Activated CD4-positive, alpha-beta T cell treated with anti-CD3 and anti-CD28 coated beads, Interleukin-2, amount 10 ng/mL, durations not matched to agents 24 days and 14 days (primary cell): ENCODE results near the gene C1QC. TPM values are rescaled to one million over a fixed set of nuclear protein-coding genes. Genes with fewer than 3 reads are reported as not detected.

Experiments used
- DNase-seq: peaks from one replicate; pipeline ENCODE4 v3.0.0; 2022
- H3K27ac Mint-ChIP-seq: one replicate; pipeline ENCODE4 v1.8.0; 2022; ENCODE audit warnings: mild to moderate bottlenecking, mixed read lengths
- H3K27me3 Mint-ChIP-seq: one replicate; pipeline ENCODE4 v1.8.0; 2022; ENCODE audit warnings: mixed read lengths
- H3K36me3 Mint-ChIP-seq: one replicate; pipeline ENCODE4 v1.8.0; 2022; ENCODE audit warnings: low read depth, mild to moderate bottlenecking, mixed read lengths
- H3K4me1 Mint-ChIP-seq: one replicate; pipeline ENCODE4 v1.8.0; 2021; ENCODE audit warnings: mixed read lengths
- H3K4me3 Mint-ChIP-seq: one replicate; pipeline ENCODE4 v1.8.0; 2022; ENCODE audit warnings: mild to moderate bottlenecking, moderate library complexity, mixed read lengths
- H3K9me3 Mint-ChIP-seq: one replicate; pipeline ENCODE4 v1.8.0; 2021; ENCODE audit warnings: mixed read lengths
- intact Hi-C: fragments of 100-400 bp; cut with micrococcal nuclease; formaldehyde crosslinking; loops from one replicate; pipeline ENCODE4 v1.15.1; 2023
- total RNA-seq: library from RNA; stranded (reverse); gene quantifications from 2 replicates; pipeline ENCODE4 v1.2.3, GENCODE V29; 2022

C1QC gene
- total RNA-seq, 1 donor from 2014 or later: not detected

- peak; percentile 81 for DNase-seq
- Mint-ChIP-seq H3K4me1 (no peaks in the 10 kb centered on the region), H3K36me3 (no peaks in the 10 kb centered on the region), H3K27ac (no peak overlapping the region), H3K9me3 (no peaks in the 10 kb centered on the region), H3K4me3 (no peak overlapping the region), H3K27me3 (peaks cover 8% of the 10 kb centered on the region)
- intact Hi-C loops: no loop called here
Observed at GRCh38 chr1:22611530-22611947, 31.9 kb upstream of the C1QC start.

- H3K4me3 Mint-ChIP-seq: no peak overlapping the region
- no peak overlapping the region for H3K27ac Mint-ChIP-seq
- peaks cover 7% of the 10 kb centered on the region for H3K27me3 Mint-ChIP-seq
- intact Hi-C loops: no loop called here
- H3K9me3 Mint-ChIP-seq: no peaks in the 10 kb centered on the region
- DNase-seq: no peak
- H3K36me3 Mint-ChIP-seq: no peaks in the 10 kb centered on the region
- H3K4me1 Mint-ChIP-seq: no peaks in the 10 kb centered on the region
Observed at GRCh38 chr1:22612671-22613571, 30.5 kb upstream of the C1QC start.

- Mint-ChIP-seq H3K36me3 (no peaks in the 10 kb centered on the region), H3K9me3 (no peaks in the 10 kb centered on the region), H3K4me3 (no peak overlapping the region), H3K4me1 (no peaks in the 10 kb centered on the region), H3K27me3 (peaks cover 3% of the 10 kb centered on the region), H3K27ac (no peak overlapping the region)
- intact Hi-C loops: no loop called here
- no peak for DNase-seq
Observed at GRCh38 chr1:22613572-22613918, 29.9 kb upstream of the C1QC start.

GRCh38 chr1:22613951-22614350, 29.5 kb upstream of the C1QC start:
- intact Hi-C loops: no loop called here
- Mint-ChIP-seq H3K27ac (no peak overlapping the region), H3K4me1 (no peaks in the 10 kb centered on the region), H3K4me3 (no peak overlapping the region), H3K9me3 (no peaks in the 10 kb centered on the region), H3K36me3 (no peaks in the 10 kb centered on the region), H3K27me3 (peaks cover 1% of the 10 kb centered on the region)
- no peak for DNase-seq

GRCh38 chr1:22615886-22616285, 27.5 kb upstream of the C1QC start:
- peaks cover under 1% of the 10 kb centered on the region for H3K27me3 Mint-ChIP-seq
- DNase-seq: no peak
- no peak overlapping the region for H3K4me3 Mint-ChIP-seq
- intact Hi-C loops: no loop called here
- no peak overlapping the region for H3K27ac Mint-ChIP-seq
- H3K4me1 Mint-ChIP-seq: no peaks in the 10 kb centered on the region
- H3K9me3 Mint-ChIP-seq: no peaks in the 10 kb centered on the region
- H3K36me3 Mint-ChIP-seq: no peaks in the 10 kb centered on the region

DNA sequence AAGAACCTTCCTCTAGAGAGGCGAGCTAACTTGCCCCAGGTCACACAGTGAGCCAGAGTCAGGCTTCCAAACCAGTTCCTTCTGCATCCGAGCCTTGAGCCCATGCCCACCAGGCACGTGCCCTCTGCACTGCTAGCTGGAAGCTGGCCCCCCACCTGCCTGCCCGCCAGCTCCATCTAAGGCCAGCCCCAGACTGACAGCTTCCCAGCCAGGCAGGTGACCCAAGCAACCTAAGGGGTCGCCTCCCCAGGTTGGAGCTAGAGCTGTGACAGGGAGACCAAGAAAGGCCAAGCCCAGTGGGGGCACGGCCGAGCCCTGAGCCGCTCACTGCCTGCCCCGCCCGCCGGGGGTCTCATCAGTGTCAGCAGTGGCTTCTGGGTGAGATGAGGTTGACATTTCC, 26.9 kb upstream of the C1QC start:
- intact Hi-C loops: no loop called here
- DNase-seq: no peak
- no peaks in the 10 kb centered on the region for H3K9me3 Mint-ChIP-seq
- H3K27ac Mint-ChIP-seq: no peak overlapping the region
- no peaks in the 10 kb centered on the region for H3K36me3 Mint-ChIP-seq
- H3K4me3 Mint-ChIP-seq: no peak overlapping the region
- H3K27me3 Mint-ChIP-seq: no peaks in the 10 kb centered on the region
- no peaks in the 10 kb centered on the region for H3K4me1 Mint-ChIP-seq

- Mint-ChIP-seq H3K4me3 (no peak overlapping the region), H3K4me1 (no peaks in the 10 kb centered on the region), H3K27me3 (no peaks in the 10 kb centered on the region), H3K9me3 (no peaks in the 10 kb centered on the region), H3K27ac (no peak overlapping the region), H3K36me3 (no peaks in the 10 kb centered on the region)
- intact Hi-C loops: no loop called here
- no peak for DNase-seq
Observed at GRCh38 chr1:22618056-22618455, 25.4 kb upstream of the C1QC start.

DNA sequence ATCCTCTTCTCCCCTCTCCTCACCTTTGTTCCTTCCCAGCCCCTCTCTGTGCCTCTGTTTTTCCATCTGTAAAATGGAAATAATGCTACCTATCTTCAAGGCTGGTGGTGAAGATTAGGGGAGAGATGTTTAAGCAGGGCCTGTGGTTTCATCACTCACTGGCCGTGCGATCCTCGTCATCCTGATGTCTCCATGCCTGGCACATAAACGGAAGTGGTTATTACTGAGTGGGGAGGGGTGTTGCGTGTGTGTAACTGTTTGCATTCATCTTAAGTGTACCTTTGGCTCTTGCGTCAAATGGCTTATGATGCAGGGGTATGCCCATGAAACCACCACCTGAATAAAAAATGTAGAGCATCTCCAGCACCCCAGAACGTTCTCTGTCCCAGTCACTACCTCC, 24.2 kb upstream of the C1QC start:
- Mint-ChIP-seq H3K27me3 (no peaks in the 10 kb centered on the region), H3K4me1 (no peaks in the 10 kb centered on the region), H3K4me3 (no peak overlapping the region), H3K36me3 (no peaks in the 10 kb centered on the region), H3K27ac (no peak overlapping the region), H3K9me3 (no peaks in the 10 kb centered on the region)
- DNase-seq: no peak
- intact Hi-C loops: no loop called here

- no peaks in the 10 kb centered on the region for H3K36me3 Mint-ChIP-seq
- no peak overlapping the region for H3K27ac Mint-ChIP-seq
- H3K9me3 Mint-ChIP-seq: no peaks in the 10 kb centered on the region
- H3K27me3 Mint-ChIP-seq: no peaks in the 10 kb centered on the region
- intact Hi-C loops: no loop called here
- DNase-seq: no peak
- no peak overlapping the region for H3K4me3 Mint-ChIP-seq
- no peaks in the 10 kb centered on the region for H3K4me1 Mint-ChIP-seq
Observed at GRCh38 chr1:22619798-22620197, 23.6 kb upstream of the C1QC start.

GRCh38 chr1:22621761-22622160, 21.7 kb upstream of the C1QC start:
- no peaks in the 10 kb centered on the region for H3K9me3 Mint-ChIP-seq
- H3K4me3 Mint-ChIP-seq: no peak overlapping the region
- H3K27me3 Mint-ChIP-seq: peaks cover 2% of the 10 kb centered on the region
- no peak overlapping the region for H3K27ac Mint-ChIP-seq
- no peaks in the 10 kb centered on the region for H3K36me3 Mint-ChIP-seq
- H3K4me1 Mint-ChIP-seq: no peaks in the 10 kb centered on the region
- DNase-seq: no peak
- intact Hi-C loops: no loop called here

GRCh38 chr1:22625262-22625925, 18.0 kb upstream of the C1QC start:
- peaks cover 13% of the 10 kb centered on the region for H3K27me3 Mint-ChIP-seq
- intact Hi-C loops: no loop called here
- H3K4me3 Mint-ChIP-seq: no peak overlapping the region

GRCh38 chr1:22626237-22627157, 16.9 kb upstream of the C1QC start:
- H3K4me1 Mint-ChIP-seq: no peaks in the 10 kb centered on the region
- no peak overlapping the region for H3K27ac Mint-ChIP-seq
- no peaks in the 10 kb centered on the region for H3K9me3 Mint-ChIP-seq
- H3K36me3 Mint-ChIP-seq: no peaks in the 10 kb centered on the region
- intact Hi-C loops: no loop called here
- H3K4me3 Mint-ChIP-seq: no peak overlapping the region
- DNase-seq: no peak
- H3K27me3 Mint-ChIP-seq: peaks cover 13% of the 10 kb centered on the region

More at GRCh38 chr1:22625262-22625925, 18.0 kb upstream of the C1QC start:
- Mint-ChIP-seq H3K36me3 (no peaks in the 10 kb centered on the region), H3K9me3 (no peaks in the 10 kb centered on the region), H3K4me1 (no peaks in the 10 kb centered on the region), H3K27ac (no peak overlapping the region)
- no peak for DNase-seq

DNA sequence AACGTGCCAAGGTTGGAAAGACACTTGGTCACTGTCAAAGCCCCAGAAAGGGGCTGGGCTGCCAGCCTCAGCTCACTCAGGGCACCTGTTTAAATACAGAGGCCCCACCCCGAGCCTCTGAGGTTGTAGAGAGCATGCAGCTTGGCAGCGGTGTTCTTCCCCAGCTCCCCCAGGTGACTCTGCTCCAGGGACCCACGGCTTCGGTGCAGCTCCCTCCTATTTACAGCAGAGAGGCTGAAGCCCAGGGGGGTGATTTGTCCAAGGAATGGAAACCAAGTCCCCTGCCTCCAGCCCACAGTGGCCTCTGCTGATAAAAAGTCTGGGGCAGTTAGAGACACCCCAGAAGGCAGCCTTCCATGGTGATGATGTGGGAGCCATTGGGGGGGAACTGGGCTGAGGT, 16.1 kb upstream of the C1QC start:
- no peaks in the 10 kb centered on the region for H3K9me3 Mint-ChIP-seq
- H3K36me3 Mint-ChIP-seq: no peaks in the 10 kb centered on the region
- intact Hi-C loops: no loop called here
- DNase-seq: no peak
- no peak overlapping the region for H3K4me3 Mint-ChIP-seq
- H3K27ac Mint-ChIP-seq: no peak overlapping the region
- H3K27me3 Mint-ChIP-seq: peaks cover 16% of the 10 kb centered on the region
- H3K4me1 Mint-ChIP-seq: no peaks in the 10 kb centered on the region
